Right atrium auricular region (tissue), 2 donors: ENCODE measurements around the gene NEK6. TPM values are rescaled to one million over a fixed set of nuclear protein-coding genes. Genes with fewer than 3 reads are reported as not detected.

Experiments used
- DNase-seq: peaks from one replicate; pipeline ENCODE4 v3.0.0-alpha.2; 2019; ENCODE audit warnings: low spot score
- H3K27ac ChIP-seq, 2 donors: fragments of 200-600 bp; sonication (generic); 1 replicate in 1 of 2; 2 replicates in 1 of 2; pipeline ENCODE4 v1.5.1; 2016 to 2019
- H3K27me3 ChIP-seq, 2 donors: fragments of 200-600 bp; sonication (generic); one replicate each; pipeline versions ENCODE4 v1.5.1 to v1.6.0; 2017 to 2019
- H3K36me3 ChIP-seq: fragments of 200-600 bp; sonication (generic); one replicate; pipeline ENCODE4 v1.5.1; 2016
- H3K4me1 ChIP-seq, 2 donors: fragments of 200-600 bp; sonication (generic); one replicate each; pipeline versions ENCODE4 v1.5.1 to v1.6.0; 2017 to 2019
- H3K4me3 ChIP-seq, 2 donors: fragments of 200-600 bp; sonication (generic); 1 replicate in 1 of 2; 2 replicates in 1 of 2; pipeline ENCODE4 v1.5.1; 2017 to 2019; ENCODE audit warnings: mild to moderate bottlenecking in 1 of 2, moderate library complexity in 1 of 2
- H3K9me3 ChIP-seq, 2 donors: fragments of 200-600 bp; sonication (generic); one replicate each; pipeline ENCODE4 v1.5.1; 2019
- total RNA-seq, 2 donors: library from RNA; depleted of rRNA; stranded (reverse); fragments of >200 nt; gene quantifications; one replicate each; pipeline ENCODE4 v1.1.0, GENCODE V29; 2016
- TF ChIP-seq, protein P1 (sequence below), 2 donors: fragments of 200-600 bp; sonication (generic); IDR thresholded peaks; one replicate each; pipeline ENCODE4 v1.5.1; 2019; ENCODE audit warnings: antibody characterized with exemption in 2 of 2

Gene NEK6
- total RNA-seq, 2 donors from 2014 or later: 9.2 to 9.7 TPM

DNA sequence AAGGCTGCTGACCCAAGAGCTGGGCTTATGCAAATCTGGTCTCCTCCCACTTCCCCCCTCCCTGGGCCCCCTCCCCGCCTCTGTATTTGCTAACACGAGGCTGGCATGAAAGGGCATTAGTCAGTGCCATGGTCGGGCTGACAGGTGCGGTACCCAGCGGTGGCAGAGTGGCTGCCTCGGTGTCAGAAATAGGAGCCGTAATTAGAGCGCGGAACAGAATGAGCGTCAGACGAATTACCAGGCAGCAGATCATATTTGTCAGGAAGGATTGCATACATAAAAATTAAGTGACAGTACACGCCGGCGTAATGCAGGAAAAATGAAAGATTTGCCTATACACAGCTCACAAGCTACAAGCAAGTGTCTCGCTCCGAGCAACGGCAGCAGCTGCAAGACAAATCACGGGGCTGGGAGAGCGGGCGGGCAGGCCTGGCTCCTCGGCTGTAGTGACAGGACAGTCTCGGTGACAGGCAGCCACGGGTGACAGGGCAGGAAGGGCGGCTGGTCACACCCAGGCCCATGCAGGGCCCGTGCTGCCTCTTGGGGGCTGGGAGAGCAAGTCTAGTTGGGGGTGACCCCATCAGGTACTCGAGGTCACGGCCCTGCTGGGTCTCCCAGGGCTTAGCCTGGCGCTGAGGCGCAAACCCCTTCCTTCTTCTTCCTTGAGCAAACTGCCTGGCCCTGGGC is 72.4 kb downstream of the NEK6 start:
- Histone ChIP-seq H3K9me3 (no peaks in the 10 kb centered on the region), H3K36me3 (peaks cover 26% of the 10 kb centered on the region), H3K27ac (no peak overlapping the region), H3K4me1 (no peaks in the 10 kb centered on the region), H3K4me3 (no peak overlapping the region), H3K27me3 (no peaks in the 10 kb centered on the region)
- no peak for DNase-seq
- TF ChIP-seq, protein P1, sequence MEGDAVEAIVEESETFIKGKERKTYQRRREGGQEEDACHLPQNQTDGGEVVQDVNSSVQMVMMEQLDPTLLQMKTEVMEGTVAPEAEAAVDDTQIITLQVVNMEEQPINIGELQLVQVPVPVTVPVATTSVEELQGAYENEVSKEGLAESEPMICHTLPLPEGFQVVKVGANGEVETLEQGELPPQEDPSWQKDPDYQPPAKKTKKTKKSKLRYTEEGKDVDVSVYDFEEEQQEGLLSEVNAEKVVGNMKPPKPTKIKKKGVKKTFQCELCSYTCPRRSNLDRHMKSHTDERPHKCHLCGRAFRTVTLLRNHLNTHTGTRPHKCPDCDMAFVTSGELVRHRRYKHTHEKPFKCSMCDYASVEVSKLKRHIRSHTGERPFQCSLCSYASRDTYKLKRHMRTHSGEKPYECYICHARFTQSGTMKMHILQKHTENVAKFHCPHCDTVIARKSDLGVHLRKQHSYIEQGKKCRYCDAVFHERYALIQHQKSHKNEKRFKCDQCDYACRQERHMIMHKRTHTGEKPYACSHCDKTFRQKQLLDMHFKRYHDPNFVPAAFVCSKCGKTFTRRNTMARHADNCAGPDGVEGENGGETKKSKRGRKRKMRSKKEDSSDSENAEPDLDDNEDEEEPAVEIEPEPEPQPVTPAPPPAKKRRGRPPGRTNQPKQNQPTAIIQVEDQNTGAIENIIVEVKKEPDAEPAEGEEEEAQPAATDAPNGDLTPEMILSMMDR (IDR thresholded peaks at IDR 0.05): no peak

GRCh38 chr9:124331580-124331979 is 73.8 kb downstream of the NEK6 start:
- no peaks in the 10 kb centered on the region for H3K4me1 ChIP-seq
- no peak for DNase-seq
- no peak overlapping the region for H3K4me3 ChIP-seq
- no peaks in the 10 kb centered on the region for H3K27me3 ChIP-seq
- no peaks in the 10 kb centered on the region for H3K9me3 ChIP-seq
- TF ChIP-seq, protein P1 (IDR thresholded peaks at IDR 0.05): no peak
- H3K27ac ChIP-seq: no peak overlapping the region
- H3K36me3 ChIP-seq: peaks cover 26% of the 10 kb centered on the region

DNA sequence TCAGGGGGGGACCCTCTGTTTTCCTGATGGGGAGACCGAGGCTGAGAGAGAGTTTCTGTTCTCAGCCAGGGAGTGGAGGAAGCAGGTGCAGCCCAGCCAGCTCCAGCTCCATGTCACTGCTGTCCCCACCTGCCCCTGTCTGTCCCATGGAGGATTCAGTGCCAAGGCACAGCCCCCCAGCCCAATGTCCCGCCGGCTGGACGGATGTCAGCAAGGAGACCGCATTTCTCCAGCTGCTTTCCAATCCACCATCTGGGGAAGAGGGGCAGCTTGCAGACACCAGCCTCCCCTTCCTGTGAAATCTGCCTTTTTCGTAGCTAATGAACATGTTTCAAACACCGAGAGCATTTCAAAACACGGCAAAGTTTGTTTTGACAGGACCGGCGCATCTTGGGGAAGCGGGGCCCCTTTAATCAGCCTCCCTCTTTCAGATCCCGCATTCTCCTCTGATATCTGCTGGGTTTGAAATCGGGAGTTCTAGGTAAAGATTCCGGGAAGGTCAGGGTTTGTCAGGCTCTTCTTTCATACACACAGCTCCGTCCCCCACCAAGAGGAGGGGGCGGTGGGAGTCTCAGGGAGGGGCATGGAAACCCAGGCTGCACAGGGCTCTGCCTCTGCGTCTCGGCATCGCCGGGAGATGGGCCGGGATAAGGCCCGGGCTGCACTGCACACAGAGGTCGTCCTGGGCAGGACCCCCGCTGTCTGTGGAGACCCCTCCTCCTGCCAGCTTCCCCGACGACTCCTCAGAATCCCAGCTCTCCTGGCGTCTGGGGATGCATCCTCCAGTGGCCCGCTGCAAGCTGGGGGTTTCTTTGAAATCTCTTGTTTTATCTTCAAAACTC is 74.8 kb downstream of the NEK6 start:
- Histone ChIP-seq H3K4me3 (no peak overlapping the region), H3K27me3 (no peaks in the 10 kb centered on the region), H3K36me3 (peaks cover 28% of the 10 kb centered on the region), H3K9me3 (peaks cover 0 to 7% of the 10 kb centered on the region in 2 donors), H3K27ac (no peak overlapping the region), H3K4me1 (no peaks in the 10 kb centered on the region)
- TF ChIP-seq, protein P1 (IDR thresholded peaks at IDR 0.05): no peak
- DNase-seq: no peak

DNA sequence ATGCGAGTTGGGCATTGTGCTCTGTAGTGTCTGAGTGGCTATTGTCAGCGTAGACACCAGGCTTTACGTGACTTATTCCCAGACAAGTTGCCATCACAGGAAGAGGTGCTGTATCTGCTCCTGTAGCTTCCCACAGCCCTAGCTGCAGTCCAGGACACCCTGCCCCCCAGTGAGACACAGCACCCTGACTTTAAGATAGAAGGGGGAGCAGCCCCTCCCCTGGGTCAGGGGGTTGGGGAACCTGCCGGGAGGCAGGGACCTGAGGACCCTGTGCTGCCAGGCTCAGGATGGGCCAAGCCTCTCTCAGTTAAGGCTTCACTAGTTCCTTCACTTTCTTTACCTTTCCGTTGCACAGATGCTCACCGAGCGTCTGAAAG is 75.4 kb downstream of the NEK6 start:
- no peaks in the 10 kb centered on the region for H3K27me3 ChIP-seq
- no peak for DNase-seq
- H3K36me3 ChIP-seq: peaks cover 31% of the 10 kb centered on the region
- TF ChIP-seq, protein P1 (IDR thresholded peaks at IDR 0.05): no peak
- H3K4me1 ChIP-seq: no peaks in the 10 kb centered on the region
- no peak overlapping the region for H3K27ac ChIP-seq
- H3K4me3 ChIP-seq: no peak overlapping the region
- peaks cover 0 to 11% of the 10 kb centered on the region in 2 donors for H3K9me3 ChIP-seq

- peaks cover 19% of the 10 kb centered on the region for H3K36me3 ChIP-seq
- H3K4me3 ChIP-seq: no peak overlapping the region
- H3K27me3 ChIP-seq: no peaks in the 10 kb centered on the region
- DNase-seq: no peak
- H3K4me1 ChIP-seq: no peaks in the 10 kb centered on the region
- peaks cover 0 to 11% of the 10 kb centered on the region in 2 donors for H3K9me3 ChIP-seq
- TF ChIP-seq, protein P1 (IDR thresholded peaks at IDR 0.05): no peak
- no peak overlapping the region for H3K27ac ChIP-seq
Measured at GRCh38 chr9:124334568-124335319, 77.0 kb downstream of the NEK6 start.
